WTC11 (cell line): ENCODE data around the gene MGAT4C. TPM values are rescaled to one million over a fixed set of nuclear protein-coding genes. Genes with fewer than 3 reads are reported as not detected.

Source experiments
- ATAC-seq: fragments of 200-7000 bp; cut with Tn5 transposase; 2 replicates; pipeline ENCODE4 v1.10.0; 2021; ENCODE audit warnings: mild to moderate bottlenecking, moderate library complexity
- CTCF ChIA-PET: fragments of 300-600 bp; sonication (Branson Sonifier 250); formaldehyde crosslinking; loops from one replicate; lab custom pipeline; 2021; ENCODE audit warnings: antibody characterized with exemption; lab: Charles Lee
- POLR2A ChIA-PET: fragments of 350-600 bp; sonication (Branson Sonifier 250); formaldehyde crosslinking; loops from one replicate; lab custom pipeline; 2021; ENCODE audit warnings: antibody characterized with exemption; lab: Charles Lee
- DNase-seq: peaks from one replicate; pipeline ENCODE4 v3.0.0; 2021; ENCODE audit warnings: low spot score
- H3K27ac Mint-ChIP-seq: 2 replicates; pipeline ENCODE4 v1.8.0; 2021; ENCODE audit warnings: mixed read lengths
- H3K27me3 Mint-ChIP-seq: 2 replicates; pipeline ENCODE4 v1.8.0; 2021; ENCODE audit warnings: low read depth, mild to moderate bottlenecking, moderate library complexity, mixed read lengths
- H3K36me3 Mint-ChIP-seq: 2 replicates; pipeline ENCODE4 v1.8.0; 2021; ENCODE audit warnings: mixed read lengths
- H3K4me1 Mint-ChIP-seq: 2 replicates; pipeline ENCODE4 v1.8.0; 2022; ENCODE audit warnings: mixed read lengths
- H3K4me3 Mint-ChIP-seq: 2 replicates; pipeline ENCODE4 v1.8.0; 2021; ENCODE audit warnings: mild to moderate bottlenecking, moderate library complexity, mixed read lengths
- H3K9me3 Mint-ChIP-seq: 2 replicates; pipeline ENCODE4 v1.8.0; 2021; ENCODE audit warnings: mixed read lengths
- ELF4 ChIP-seq: sonication (generic); formaldehyde crosslinking; IDR thresholded peaks from 2 replicates; pipeline ENCODE4 v1.8.1; 2022; ENCODE audit warnings: low read depth, mild to moderate bottlenecking, moderate library complexity, missing genetic modification reagents
- FOXK1 ChIP-seq: sonication (generic); formaldehyde crosslinking; IDR thresholded peaks from 2 replicates; pipeline ENCODE4 v1.8.0; 2022; ENCODE audit warnings: mild to moderate bottlenecking, moderate library complexity, missing genetic modification reagents
- GABPB1 ChIP-seq: sonication (generic); formaldehyde crosslinking; IDR thresholded peaks from 2 replicates; pipeline ENCODE4 v1.8.1; 2023; ENCODE audit warnings: mild to moderate bottlenecking, missing genetic modification reagents
- OVOL2 ChIP-seq: fragments of 250-450 bp; sonication (Bioruptor Pico); IDR thresholded peaks from 2 replicates; pipeline ENCODE4 v1.9.0; 2021; ENCODE audit warnings: mild to moderate bottlenecking, borderline replicate concordance
- TCF7 ChIP-seq: sonication (generic); formaldehyde crosslinking; IDR thresholded peaks from 2 replicates; pipeline ENCODE4 v1.8.0; 2022; ENCODE audit warnings: mild to moderate bottlenecking, low read depth, missing genetic modification reagents, moderate library complexity
- TEAD4 ChIP-seq: sonication (generic); formaldehyde crosslinking; IDR thresholded peaks from 2 replicates; pipeline ENCODE4 v1.8.0; 2022; ENCODE audit warnings: mild to moderate bottlenecking, missing genetic modification reagents
- TP53 ChIP-seq: sonication (generic); formaldehyde crosslinking; IDR thresholded peaks from 2 replicates; pipeline ENCODE4 v1.8.1; 2023; ENCODE audit warnings: mild to moderate bottlenecking, missing genetic modification reagents
- ZNF317 ChIP-seq: sonication (generic); formaldehyde crosslinking; IDR thresholded peaks from 2 replicates; pipeline ENCODE4 v1.8.1; 2023; ENCODE audit warnings: low read depth, mild to moderate bottlenecking, moderate library complexity, missing genetic modification reagents, borderline replicate concordance
- ZNF671 ChIP-seq: fragments of 250-450 bp; sonication (Bioruptor Pico); IDR thresholded peaks from 2 replicates; pipeline ENCODE4 v1.8.0; 2021; ENCODE audit warnings: mild to moderate bottlenecking
- total RNA-seq: library from RNA; stranded (reverse); gene quantifications from 3 replicates; pipeline ENCODE4 v1.2.3, GENCODE V29; 2021
- TF ChIP-seq, protein P1 (sequence below): sonication (generic); formaldehyde crosslinking; IDR thresholded peaks from 2 replicates; pipeline ENCODE4 v1.8.1; 2022; ENCODE audit warnings: low read depth, missing genetic modification reagents, borderline replicate concordance
- TF ChIP-seq, protein P2 (sequence below): fragments of 250-450 bp; sonication (Bioruptor Pico); IDR thresholded peaks from 2 replicates; pipeline ENCODE4 v1.9.0; 2021; ENCODE audit warnings: mild to moderate bottlenecking
- TF ChIP-seq, protein P3 (sequence below): fragments of 250-450 bp; sonication (Bioruptor Pico); IDR thresholded peaks from 2 replicates; pipeline ENCODE4 v1.9.0; 2021; ENCODE audit warnings: mild to moderate bottlenecking
- TF ChIP-seq, protein P4 (sequence below): sonication (generic); formaldehyde crosslinking; IDR thresholded peaks from 2 replicates; pipeline ENCODE4 v1.8.1; 2023; ENCODE audit warnings: mild to moderate bottlenecking, missing genetic modification reagents
- TF ChIP-seq, protein P5 (sequence below): fragments of 250-450 bp; sonication (Bioruptor Pico); IDR thresholded peaks from 2 replicates; pipeline ENCODE4 v1.9.0; 2021; ENCODE audit warnings: mild to moderate bottlenecking, borderline replicate concordance
- TF ChIP-seq, protein P6 (sequence below): sonication (generic); formaldehyde crosslinking; IDR thresholded peaks from 2 replicates; pipeline ENCODE4 v1.8.0; 2023; ENCODE audit warnings: mild to moderate bottlenecking, missing genetic modification reagents
- TF ChIP-seq, protein P7 (sequence below): fragments of 250-450 bp; sonication (Bioruptor Pico); conservative IDR thresholded peaks from 2 replicates; pipeline ENCODE4 v1.9.0; 2021; ENCODE audit warnings: mild to moderate bottlenecking
- TF ChIP-seq, protein P8 (sequence below): sonication (generic); formaldehyde crosslinking; IDR thresholded peaks from 2 replicates; pipeline ENCODE4 v1.8.1; 2023; ENCODE audit warnings: mild to moderate bottlenecking, moderate library complexity, missing genetic modification reagents
- TF ChIP-seq, protein P9 (sequence below): sonication (generic); formaldehyde crosslinking; conservative IDR thresholded peaks from 2 replicates; pipeline ENCODE4 v1.8.1; 2022; ENCODE audit warnings: mild to moderate bottlenecking, missing genetic modification reagents

The MGAT4C gene
- total RNA-seq, 1 experiment from 2014 or later = 4.8 TPM

DNA sequence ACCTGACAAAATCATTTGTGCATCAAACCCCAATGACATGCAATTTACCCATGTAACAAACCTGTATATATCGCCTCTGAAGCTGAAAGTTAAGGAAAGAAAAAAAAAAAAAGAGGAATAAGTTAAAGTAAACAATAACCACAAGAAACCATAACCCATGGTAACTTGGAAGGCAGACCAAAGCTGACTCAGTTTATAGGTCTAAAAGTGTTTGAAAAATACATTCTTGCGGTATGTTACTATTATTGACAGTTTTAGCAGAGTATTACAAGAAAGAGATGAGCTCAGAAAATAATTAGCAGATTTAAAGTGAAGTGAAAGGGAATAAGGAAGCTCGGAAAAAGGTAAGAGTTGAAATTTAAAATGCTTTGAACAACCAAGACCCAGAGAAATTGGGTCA, 34.4 kb upstream of the MGAT4C start (continued):
- no peak for TF ChIP-seq FOXK1 (CRISPR knock-in tag)
- TF ChIP-seq, protein P1, sequence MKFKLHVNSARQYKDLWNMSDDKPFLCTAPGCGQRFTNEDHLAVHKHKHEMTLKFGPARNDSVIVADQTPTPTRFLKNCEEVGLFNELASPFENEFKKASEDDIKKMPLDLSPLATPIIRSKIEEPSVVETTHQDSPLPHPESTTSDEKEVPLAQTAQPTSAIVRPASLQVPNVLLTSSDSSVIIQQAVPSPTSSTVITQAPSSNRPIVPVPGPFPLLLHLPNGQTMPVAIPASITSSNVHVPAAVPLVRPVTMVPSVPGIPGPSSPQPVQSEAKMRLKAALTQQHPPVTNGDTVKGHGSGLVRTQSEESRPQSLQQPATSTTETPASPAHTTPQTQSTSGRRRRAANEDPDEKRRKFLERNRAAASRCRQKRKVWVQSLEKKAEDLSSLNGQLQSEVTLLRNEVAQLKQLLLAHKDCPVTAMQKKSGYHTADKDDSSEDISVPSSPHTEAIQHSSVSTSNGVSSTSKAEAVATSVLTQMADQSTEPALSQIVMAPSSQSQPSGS (CRISPR knock-in tag) = no peak
- no peak for TF ChIP-seq OVOL2
- TF ChIP-seq, protein P2, sequence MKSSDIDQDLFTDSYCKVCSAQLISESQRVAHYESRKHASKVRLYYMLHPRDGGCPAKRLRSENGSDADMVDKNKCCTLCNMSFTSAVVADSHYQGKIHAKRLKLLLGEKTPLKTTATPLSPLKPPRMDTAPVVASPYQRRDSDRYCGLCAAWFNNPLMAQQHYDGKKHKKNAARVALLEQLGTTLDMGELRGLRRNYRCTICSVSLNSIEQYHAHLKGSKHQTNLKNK (CRISPR knock-in tag) = no peak
- no peak for TF ChIP-seq TP53 (CRISPR knock-in tag)
- TF ChIP-seq, protein P3, sequence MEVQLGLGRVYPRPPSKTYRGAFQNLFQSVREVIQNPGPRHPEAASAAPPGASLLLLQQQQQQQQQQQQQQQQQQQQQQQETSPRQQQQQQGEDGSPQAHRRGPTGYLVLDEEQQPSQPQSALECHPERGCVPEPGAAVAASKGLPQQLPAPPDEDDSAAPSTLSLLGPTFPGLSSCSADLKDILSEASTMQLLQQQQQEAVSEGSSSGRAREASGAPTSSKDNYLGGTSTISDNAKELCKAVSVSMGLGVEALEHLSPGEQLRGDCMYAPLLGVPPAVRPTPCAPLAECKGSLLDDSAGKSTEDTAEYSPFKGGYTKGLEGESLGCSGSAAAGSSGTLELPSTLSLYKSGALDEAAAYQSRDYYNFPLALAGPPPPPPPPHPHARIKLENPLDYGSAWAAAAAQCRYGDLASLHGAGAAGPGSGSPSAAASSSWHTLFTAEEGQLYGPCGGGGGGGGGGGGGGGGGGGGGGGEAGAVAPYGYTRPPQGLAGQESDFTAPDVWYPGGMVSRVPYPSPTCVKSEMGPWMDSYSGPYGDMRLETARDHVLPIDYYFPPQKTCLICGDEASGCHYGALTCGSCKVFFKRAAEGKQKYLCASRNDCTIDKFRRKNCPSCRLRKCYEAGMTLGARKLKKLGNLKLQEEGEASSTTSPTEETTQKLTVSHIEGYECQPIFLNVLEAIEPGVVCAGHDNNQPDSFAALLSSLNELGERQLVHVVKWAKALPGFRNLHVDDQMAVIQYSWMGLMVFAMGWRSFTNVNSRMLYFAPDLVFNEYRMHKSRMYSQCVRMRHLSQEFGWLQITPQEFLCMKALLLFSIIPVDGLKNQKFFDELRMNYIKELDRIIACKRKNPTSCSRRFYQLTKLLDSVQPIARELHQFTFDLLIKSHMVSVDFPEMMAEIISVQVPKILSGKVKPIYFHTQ (CRISPR knock-in tag) = no peak
- TF ChIP-seq, protein P4, sequence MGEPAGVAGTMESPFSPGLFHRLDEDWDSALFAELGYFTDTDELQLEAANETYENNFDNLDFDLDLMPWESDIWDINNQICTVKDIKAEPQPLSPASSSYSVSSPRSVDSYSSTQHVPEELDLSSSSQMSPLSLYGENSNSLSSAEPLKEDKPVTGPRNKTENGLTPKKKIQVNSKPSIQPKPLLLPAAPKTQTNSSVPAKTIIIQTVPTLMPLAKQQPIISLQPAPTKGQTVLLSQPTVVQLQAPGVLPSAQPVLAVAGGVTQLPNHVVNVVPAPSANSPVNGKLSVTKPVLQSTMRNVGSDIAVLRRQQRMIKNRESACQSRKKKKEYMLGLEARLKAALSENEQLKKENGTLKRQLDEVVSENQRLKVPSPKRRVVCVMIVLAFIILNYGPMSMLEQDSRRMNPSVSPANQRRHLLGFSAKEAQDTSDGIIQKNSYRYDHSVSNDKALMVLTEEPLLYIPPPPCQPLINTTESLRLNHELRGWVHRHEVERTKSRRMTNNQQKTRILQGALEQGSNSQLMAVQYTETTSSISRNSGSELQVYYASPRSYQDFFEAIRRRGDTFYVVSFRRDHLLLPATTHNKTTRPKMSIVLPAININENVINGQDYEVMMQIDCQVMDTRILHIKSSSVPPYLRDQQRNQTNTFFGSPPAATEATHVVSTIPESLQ (CRISPR knock-in tag) = no peak
- TF ChIP-seq, protein P5, sequence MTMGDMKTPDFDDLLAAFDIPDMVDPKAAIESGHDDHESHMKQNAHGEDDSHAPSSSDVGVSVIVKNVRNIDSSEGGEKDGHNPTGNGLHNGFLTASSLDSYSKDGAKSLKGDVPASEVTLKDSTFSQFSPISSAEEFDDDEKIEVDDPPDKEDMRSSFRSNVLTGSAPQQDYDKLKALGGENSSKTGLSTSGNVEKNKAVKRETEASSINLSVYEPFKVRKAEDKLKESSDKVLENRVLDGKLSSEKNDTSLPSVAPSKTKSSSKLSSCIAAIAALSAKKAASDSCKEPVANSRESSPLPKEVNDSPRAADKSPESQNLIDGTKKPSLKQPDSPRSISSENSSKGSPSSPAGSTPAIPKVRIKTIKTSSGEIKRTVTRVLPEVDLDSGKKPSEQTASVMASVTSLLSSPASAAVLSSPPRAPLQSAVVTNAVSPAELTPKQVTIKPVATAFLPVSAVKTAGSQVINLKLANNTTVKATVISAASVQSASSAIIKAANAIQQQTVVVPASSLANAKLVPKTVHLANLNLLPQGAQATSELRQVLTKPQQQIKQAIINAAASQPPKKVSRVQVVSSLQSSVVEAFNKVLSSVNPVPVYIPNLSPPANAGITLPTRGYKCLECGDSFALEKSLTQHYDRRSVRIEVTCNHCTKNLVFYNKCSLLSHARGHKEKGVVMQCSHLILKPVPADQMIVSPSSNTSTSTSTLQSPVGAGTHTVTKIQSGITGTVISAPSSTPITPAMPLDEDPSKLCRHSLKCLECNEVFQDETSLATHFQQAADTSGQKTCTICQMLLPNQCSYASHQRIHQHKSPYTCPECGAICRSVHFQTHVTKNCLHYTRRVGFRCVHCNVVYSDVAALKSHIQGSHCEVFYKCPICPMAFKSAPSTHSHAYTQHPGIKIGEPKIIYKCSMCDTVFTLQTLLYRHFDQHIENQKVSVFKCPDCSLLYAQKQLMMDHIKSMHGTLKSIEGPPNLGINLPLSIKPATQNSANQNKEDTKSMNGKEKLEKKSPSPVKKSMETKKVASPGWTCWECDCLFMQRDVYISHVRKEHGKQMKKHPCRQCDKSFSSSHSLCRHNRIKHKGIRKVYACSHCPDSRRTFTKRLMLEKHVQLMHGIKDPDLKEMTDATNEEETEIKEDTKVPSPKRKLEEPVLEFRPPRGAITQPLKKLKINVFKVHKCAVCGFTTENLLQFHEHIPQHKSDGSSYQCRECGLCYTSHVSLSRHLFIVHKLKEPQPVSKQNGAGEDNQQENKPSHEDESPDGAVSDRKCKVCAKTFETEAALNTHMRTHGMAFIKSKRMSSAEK = no peak

DNA sequence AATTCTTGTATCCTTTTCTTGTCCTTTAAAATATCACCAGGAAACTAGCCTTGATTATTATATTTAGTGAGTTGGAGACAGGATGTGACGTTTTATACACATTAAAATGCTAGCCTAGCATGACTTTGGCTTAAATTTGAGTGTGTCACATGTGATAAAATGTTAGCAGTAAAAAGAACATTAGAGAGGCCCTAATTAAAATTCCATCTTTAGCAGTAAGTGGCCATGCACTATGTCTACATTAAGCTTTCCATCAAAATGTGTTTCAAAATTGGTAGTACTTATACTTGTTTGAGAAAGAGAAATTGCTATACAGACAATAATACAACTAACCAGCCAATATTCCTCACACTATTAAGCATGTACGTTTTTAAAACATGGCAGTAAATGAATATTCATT, 29.9 kb upstream of the MGAT4C start:
- no peak for DNase-seq
- Mint-ChIP-seq H3K27me3 (no peaks in the 10 kb centered on the region), H3K36me3 (peaks cover 11% of the 10 kb centered on the region), H3K27ac (no peak overlapping the region)
- ATAC-seq = no peak
- no peak for TF ChIP-seq TCF7
- TF ChIP-seq, protein P6, sequence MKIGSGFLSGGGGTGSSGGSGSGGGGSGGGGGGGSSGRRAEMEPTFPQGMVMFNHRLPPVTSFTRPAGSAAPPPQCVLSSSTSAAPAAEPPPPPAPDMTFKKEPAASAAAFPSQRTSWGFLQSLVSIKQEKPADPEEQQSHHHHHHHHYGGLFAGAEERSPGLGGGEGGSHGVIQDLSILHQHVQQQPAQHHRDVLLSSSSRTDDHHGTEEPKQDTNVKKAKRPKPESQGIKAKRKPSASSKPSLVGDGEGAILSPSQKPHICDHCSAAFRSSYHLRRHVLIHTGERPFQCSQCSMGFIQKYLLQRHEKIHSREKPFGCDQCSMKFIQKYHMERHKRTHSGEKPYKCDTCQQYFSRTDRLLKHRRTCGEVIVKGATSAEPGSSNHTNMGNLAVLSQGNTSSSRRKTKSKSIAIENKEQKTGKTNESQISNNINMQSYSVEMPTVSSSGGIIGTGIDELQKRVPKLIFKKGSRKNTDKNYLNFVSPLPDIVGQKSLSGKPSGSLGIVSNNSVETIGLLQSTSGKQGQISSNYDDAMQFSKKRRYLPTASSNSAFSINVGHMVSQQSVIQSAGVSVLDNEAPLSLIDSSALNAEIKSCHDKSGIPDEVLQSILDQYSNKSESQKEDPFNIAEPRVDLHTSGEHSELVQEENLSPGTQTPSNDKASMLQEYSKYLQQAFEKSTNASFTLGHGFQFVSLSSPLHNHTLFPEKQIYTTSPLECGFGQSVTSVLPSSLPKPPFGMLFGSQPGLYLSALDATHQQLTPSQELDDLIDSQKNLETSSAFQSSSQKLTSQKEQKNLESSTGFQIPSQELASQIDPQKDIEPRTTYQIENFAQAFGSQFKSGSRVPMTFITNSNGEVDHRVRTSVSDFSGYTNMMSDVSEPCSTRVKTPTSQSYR (CRISPR knock-in tag) = no peak
- TF ChIP-seq ELF4 = no peak
- TF ChIP-seq ZNF671 = no peak
- no peak for TF ChIP-seq GABPB1 (CRISPR knock-in tag)
- TF ChIP-seq ZNF317 (CRISPR knock-in tag) = no peak
- TF ChIP-seq, protein P7, sequence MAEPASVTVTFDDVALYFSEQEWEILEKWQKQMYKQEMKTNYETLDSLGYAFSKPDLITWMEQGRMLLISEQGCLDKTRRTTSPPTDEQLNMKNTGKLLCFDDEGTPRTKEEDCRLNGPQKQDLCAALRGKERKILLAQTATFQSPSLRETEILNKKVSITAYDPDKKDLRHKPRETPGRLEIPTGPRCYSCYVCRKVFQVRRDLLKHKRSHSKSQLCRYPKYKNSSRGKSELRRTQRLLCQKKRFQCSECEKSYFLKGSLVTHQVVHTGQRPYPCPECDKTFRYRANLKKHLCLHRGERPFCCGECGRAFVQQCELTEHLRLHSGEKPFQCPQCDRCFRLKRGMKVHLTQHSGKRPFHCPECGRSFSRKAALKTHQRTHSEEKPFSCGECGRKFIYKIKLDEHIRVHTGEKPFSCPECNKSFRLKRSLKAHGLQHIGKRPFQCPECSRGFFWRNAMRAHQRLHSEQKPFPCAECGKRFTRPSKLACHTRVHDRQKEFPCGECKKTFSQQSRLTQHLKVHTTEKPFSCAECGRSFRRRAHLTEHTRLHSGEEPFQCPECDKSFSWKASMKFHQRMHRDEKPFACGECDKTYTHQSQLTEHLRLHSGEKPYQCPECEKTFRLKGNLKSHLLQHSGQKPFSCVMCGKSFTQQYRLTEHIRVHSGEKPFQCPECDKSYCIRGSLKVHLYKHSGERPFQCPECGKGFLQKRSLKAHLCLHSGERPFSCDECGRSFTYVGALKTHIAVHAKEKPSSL (CRISPR knock-in tag) = no peak
- TF ChIP-seq, protein P8, sequence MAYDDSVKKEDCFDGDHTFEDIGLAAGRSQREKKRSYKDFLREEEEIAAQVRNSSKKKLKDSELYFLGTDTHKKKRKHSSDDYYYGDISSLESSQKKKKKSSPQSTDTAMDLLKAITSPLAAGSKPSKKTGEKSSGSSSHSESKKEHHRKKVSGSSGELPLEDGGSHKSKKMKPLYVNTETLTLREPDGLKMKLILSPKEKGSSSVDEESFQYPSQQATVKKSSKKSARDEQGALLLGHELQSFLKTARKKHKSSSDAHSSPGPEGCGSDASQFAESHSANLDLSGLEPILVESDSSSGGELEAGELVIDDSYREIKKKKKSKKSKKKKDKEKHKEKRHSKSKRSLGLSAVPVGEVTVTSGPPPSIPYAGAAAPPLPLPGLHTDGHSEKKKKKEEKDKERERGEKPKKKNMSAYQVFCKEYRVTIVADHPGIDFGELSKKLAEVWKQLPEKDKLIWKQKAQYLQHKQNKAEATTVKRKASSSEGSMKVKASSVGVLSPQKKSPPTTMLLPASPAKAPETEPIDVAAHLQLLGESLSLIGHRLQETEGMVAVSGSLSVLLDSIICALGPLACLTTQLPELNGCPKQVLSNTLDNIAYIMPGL = no peak
- TF ChIP-seq OVOL2 = no peak
- TF ChIP-seq TEAD4 (CRISPR knock-in tag) = no peak
- TF ChIP-seq, protein P9, sequence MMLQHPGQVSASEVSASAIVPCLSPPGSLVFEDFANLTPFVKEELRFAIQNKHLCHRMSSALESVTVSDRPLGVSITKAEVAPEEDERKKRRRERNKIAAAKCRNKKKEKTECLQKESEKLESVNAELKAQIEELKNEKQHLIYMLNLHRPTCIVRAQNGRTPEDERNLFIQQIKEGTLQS (CRISPR knock-in tag) = no peak
- TF ChIP-seq, all 79 proteins: peak for 0
- Mint-ChIP-seq H3K4me1 (no peaks in the 10 kb centered on the region), H3K9me3 (peaks cover 22% of the 10 kb centered on the region), H3K4me3 (no peak overlapping the region)
- CTCF ChIA-PET = no interaction called here
- POLR2A ChIA-PET = no interaction called here
